HUES64 (cell line): ENCODE results near the gene FHDC1.

Experiments
- H3K27ac ChIP-seq: 2 replicates; pipeline ENCODE4 v1.7.0; 2013; ENCODE audit warnings: low read depth, low read length, inconsistent platforms
- H3K27me3 ChIP-seq: 2 replicates; pipeline ENCODE4 v1.6.1; 2013; ENCODE audit warnings: mild to moderate bottlenecking, low read length; ENCODE audit not compliant: insufficient read depth
- H3K36me3 ChIP-seq: 2 replicates; pipeline ENCODE4 v1.6.1; 2013; ENCODE audit warnings: mild to moderate bottlenecking, low read length; ENCODE audit not compliant: insufficient read depth
- H3K4me1 ChIP-seq: 2 replicates; pipeline ENCODE4 v1.6.1; 2013; ENCODE audit warnings: mild to moderate bottlenecking, low read length, moderate library complexity; ENCODE audit not compliant: insufficient read depth
- H3K4me3 ChIP-seq: 2 replicates; pipeline ENCODE4 v1.5.1; 2013; ENCODE audit warnings: mild to moderate bottlenecking, low read length, moderate library complexity
- H3K9ac ChIP-seq: 2 replicates; pipeline ENCODE4 v1.6.1; 2013; ENCODE audit warnings: mild to moderate bottlenecking, low read depth, low read length
- H3K9me3 ChIP-seq: 2 replicates; pipeline ENCODE4 v1.6.1; 2013; ENCODE audit warnings: low read depth, low read length; ENCODE audit not compliant: insufficient read depth
- WGBS: fragments of 150-250, 120-280 bp; methylation state at CpG from one replicate; pipeline ENCODE4 v1.1.7; 2013; ENCODE audit warnings: missing lambda C conversion rate; 5-methylcytosine and 5-hydroxymethylcytosine counted together

Gene FHDC1

DNA sequence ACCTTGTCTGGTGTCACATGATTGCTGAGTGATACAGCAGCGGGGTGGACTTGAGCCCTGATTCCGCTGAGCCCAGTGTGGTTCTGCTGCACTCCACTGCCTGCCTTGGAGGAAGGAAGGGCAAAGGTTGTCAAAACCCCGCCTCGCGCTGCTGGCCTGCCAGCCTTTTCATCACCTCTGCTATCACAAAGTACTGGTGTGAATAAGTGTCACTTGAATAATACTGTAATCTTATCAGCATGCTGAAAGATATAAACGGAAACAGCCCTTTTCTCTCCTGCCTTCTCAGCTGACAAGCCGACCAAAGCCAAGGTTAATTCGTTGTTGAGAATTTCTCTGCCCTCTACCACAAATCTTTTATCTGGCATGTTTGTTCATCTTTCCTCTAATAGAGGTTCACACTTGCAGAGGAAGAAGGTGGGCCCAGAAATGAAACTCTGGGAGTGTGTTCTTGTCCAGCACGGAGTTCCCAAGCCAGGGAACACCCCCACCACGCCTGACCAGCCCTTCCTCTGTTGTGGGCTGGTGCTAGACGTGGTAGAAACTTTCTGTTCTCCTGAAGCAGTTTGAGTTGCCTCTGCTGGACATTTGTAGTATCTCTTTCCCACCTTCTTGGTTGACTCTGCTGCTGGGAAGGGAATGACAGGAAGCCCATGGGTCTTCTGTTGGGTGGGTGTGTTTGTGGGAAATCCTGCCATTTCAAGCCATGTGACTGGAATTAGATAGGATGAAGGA is 21.5 kb downstream of the FHDC1 start:
- no peak overlapping the region for H3K9ac ChIP-seq
- peaks cover 15% of the 10 kb centered on the region for H3K4me1 ChIP-seq
- H3K4me3 ChIP-seq = no peak overlapping the region
- WGBS = 82% methylated on average over 11 of the region's 11 CpGs
- no peaks in the 10 kb centered on the region for H3K27me3 ChIP-seq
- no peaks in the 10 kb centered on the region for H3K9me3 ChIP-seq
- no peak overlapping the region for H3K27ac ChIP-seq
- peaks cover 72% of the 10 kb centered on the region for H3K36me3 ChIP-seq

DNA sequence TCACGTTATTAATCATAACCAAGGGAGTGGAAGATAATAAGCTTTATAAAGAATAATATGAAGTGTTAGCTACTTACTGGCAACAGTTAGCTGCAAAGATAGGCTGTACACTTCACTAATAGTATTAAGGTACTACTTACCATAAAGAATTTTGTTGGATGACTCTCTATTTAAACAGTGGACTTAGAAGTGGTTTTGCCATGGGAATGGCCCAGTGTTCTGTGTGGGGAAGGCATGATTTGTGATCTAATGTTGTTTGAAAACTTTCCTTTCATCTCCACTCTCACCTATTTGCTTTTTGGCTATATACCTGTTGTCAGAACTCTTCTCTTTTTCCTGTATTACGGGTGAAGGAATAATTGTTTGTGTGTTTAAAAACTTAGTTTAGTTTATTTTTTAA is 23.0 kb downstream of the FHDC1 start:
- H3K9ac ChIP-seq = no peak overlapping the region
- no peak overlapping the region for H3K4me3 ChIP-seq
- 100% methylated on average over 1 of the region's 2 CpGs for WGBS
- H3K27me3 ChIP-seq = no peaks in the 10 kb centered on the region
- H3K9me3 ChIP-seq = no peaks in the 10 kb centered on the region
- peaks cover 74% of the 10 kb centered on the region for H3K36me3 ChIP-seq
- peaks cover 11% of the 10 kb centered on the region; the same call in 1 of the 2 replicates for H3K4me1 ChIP-seq
- H3K27ac ChIP-seq = no peak overlapping the region

DNA sequence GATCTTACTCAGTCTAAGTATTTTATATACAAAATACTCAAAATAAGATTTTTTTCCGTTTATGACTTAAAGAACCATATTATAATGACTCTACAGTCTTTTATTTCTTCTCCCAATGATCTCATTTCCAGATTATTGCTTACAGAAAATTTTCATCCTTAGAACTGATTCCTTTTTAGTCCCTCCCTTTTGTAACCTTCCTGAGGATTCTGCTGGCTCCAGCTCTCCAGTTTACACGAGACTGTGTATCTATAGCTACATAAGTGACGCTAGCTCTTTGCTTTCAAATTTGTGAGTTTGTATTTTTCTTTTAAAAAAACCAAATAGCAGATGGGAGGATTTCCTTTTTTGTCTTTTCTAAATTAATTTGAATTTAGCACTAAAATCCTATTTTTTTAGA is 24.0 kb downstream of the FHDC1 start:
- Histone ChIP-seq H3K4me1 (peaks cover 11% of the 10 kb centered on the region; the same call in 1 of the 2 replicates), H3K36me3 (peaks cover 76% of the 10 kb centered on the region), H3K4me3 (no peak overlapping the region), H3K9me3 (no peaks in the 10 kb centered on the region), H3K9ac (no peak overlapping the region), H3K27ac (no peak overlapping the region), H3K27me3 (no peaks in the 10 kb centered on the region)
- WGBS = 95% methylated on average over 2 of the region's 3 CpGs

DNA sequence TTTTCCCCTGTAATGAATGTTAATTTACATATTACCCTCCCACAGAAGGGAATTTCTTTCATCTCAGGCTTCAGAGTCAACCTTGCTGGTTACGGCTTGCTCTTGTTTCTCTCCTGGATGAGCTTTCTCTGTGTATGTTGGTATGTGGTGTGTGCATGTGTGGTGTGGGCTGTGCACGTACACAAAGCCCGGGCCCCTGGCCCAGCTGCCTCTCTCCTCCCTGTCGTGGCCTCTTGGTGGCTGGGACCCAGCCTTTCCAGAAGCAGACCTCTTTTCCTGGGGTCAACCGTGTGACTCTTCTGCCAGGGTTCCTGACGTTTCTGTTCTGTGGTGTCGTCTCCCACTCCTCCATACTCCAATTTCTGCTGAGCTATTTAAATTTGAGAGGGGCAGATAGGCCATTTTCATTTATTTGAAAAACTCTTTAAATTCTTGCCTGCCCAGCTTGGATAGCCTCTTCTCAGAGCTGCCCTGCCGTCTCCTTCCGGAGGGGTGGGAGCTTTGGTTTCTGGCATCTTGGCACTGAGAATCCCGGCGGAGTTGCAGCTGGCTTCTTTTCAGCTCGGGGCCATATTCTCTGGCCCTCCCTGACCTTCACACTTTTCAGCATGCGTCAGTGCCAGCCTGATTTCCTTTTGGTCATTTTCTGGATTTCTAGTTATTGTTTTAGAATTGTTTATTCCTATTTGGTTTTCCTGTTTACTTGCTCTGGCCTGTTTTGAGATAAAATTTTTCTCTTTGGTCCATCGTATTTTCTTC is 25.1 kb downstream of the FHDC1 start:
- Histone ChIP-seq H3K4me3 (no peak overlapping the region), H3K36me3 (peaks cover 76% of the 10 kb centered on the region)
- 77% methylated on average over 13 of the region's 14 CpGs for WGBS

DNA sequence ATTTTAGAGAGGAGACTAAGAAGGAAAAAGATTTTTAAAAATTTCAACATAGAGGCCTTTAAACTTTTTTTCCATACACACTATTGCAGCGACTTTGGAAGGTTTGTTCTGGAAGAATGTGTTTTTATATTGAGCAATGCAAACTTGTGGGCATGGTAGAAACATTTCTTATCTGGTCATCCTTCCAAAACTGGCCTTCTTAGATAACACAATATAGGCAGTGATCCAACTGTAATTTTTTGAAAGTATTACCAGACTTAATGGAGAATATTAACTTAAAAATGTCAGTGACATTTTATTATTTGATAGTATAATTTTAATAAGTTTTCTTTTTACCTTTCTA is 25.6 kb downstream of the FHDC1 start:
- Histone ChIP-seq H3K9me3 (no peaks in the 10 kb centered on the region), H3K4me1 (0 out of 2 replicates have a peak, but pooled peaks cover 4% of the 10 kb centered on the region), H3K9ac (no peak overlapping the region), H3K27ac (no peak overlapping the region), H3K36me3 (peaks cover 75% of the 10 kb centered on the region), H3K4me3 (no peak overlapping the region), H3K27me3 (no peaks in the 10 kb centered on the region)
- no CpG with 5 or more reads among the region's 1 CpG for WGBS

More for the DNA sequence above, 25.1 kb downstream of the FHDC1 start:
- Histone ChIP-seq H3K9me3 (no peaks in the 10 kb centered on the region), H3K9ac (no peak overlapping the region), H3K27me3 (no peaks in the 10 kb centered on the region), H3K4me1 (peaks cover 8% of the 10 kb centered on the region; the same call in 1 of the 2 replicates), H3K27ac (no peak overlapping the region)

DNA sequence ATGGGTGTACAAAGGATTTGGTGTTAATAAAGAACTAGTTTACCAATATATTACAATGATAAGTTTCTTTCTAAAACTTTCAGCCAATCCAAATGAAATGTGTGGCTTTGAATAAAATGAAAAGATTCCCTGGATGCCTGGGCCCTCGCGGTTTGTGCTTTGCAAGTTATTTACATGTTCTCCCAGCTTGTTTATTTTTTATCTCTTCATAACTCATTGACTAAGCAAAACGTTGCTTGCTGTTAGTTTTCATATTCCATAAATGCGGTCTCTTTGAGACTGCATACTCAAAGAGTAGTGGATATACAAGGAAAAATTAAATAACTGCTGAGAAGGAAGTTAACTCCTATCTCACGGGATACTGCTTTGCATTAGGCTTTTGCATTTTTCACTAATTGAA is 26.0 kb downstream of the FHDC1 start:
- no peak overlapping the region for H3K9ac ChIP-seq
- 0 out of 2 replicates have a peak, but pooled peaks cover 4% of the 10 kb centered on the region for H3K4me1 ChIP-seq
- H3K4me3 ChIP-seq = no peak overlapping the region
- peaks cover 78% of the 10 kb centered on the region for H3K36me3 ChIP-seq
- 93% methylated on average over 5 of the region's 5 CpGs for WGBS
- H3K27ac ChIP-seq = no peak overlapping the region
- H3K9me3 ChIP-seq = no peaks in the 10 kb centered on the region
- no peaks in the 10 kb centered on the region for H3K27me3 ChIP-seq

DNA sequence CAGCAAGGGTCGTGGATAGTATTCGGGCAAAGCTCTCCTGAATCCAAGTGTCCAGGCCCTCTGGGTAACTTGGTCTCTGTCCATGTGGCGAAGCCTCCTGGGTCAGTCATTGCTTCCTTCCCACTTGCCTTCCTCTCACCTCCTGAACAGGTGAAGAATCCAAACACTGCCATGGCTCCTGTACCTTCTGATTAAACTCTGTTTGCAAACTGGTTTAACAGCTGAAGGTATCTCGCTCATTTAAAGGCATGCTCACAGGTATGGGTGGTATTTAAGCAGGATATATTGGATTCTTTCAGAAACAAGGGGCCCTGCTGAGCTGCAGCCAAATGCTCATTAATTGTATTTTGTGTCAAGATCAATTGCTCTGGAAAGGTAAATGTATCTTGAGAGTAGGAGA is 28.2 kb downstream of the FHDC1 start:
- no peak overlapping the region for H3K9ac ChIP-seq
- 94% methylated on average over 4 of the region's 4 CpGs for WGBS

DNA sequence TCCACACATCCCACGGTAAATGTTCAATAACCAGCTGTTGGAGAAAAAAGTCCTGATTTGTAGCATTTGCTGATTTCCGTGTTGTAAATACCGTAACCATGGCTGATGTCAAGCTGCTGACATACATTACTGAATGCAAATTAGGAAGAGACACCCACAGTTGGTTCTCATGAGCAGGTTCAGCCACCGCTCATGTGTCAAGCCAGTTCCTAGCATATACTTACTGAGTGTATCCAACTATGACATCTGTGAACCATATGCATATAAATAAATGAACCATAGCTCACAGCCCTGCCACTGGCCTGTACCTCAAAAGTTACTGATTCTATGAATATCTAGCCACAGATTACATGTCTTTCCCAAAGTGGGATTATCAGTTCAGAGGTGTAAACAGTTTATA is 29.5 kb downstream of the FHDC1 start:
- WGBS = 95% methylated on average over 4 of the region's 4 CpGs
- Histone ChIP-seq H3K9ac (no peak overlapping the region), H3K27me3 (no peaks in the 10 kb centered on the region), H3K4me1 (0 out of 2 replicates have a peak, but pooled peaks cover 4% of the 10 kb centered on the region), H3K36me3 (peaks cover 94% of the 10 kb centered on the region), H3K27ac (no peak overlapping the region), H3K9me3 (no peaks in the 10 kb centered on the region), H3K4me3 (no peak overlapping the region)

More for the DNA sequence above, 28.2 kb downstream of the FHDC1 start:
- no peaks in the 10 kb centered on the region for H3K9me3 ChIP-seq
- peaks cover 92% of the 10 kb centered on the region for H3K36me3 ChIP-seq
- 0 out of 2 replicates have a peak, but pooled peaks cover 4% of the 10 kb centered on the region for H3K4me1 ChIP-seq
- H3K4me3 ChIP-seq = no peak overlapping the region
- no peaks in the 10 kb centered on the region for H3K27me3 ChIP-seq
- H3K27ac ChIP-seq = no peak overlapping the region

DNA sequence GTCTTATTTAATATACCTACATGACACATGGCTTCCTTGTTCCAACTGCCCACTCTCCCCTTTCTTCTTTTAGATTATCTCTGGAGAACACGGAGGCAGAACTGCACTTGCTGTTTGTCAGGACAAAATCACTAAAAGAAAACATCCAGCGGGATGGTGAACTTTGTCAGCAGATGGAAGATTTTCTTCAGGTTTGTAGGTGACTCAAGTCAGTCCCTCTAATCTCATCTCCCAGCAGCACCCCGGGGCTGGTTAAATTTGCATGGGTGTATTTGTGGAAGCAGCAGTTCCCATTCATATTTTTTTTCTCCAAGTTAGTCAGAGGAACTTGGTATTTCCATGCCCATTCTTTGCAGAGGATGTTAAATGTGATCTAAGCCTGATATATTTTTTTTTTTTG is 31.8 kb downstream of the FHDC1 start:
- 97% methylated on average over 2 of the region's 3 CpGs for WGBS
- H3K9ac ChIP-seq = no peak overlapping the region
- no peak overlapping the region for H3K4me3 ChIP-seq
- H3K9me3 ChIP-seq = no peaks in the 10 kb centered on the region
- H3K4me1 ChIP-seq = no peaks in the 10 kb centered on the region
- H3K27me3 ChIP-seq = no peaks in the 10 kb centered on the region
- peaks cover 93% of the 10 kb centered on the region for H3K36me3 ChIP-seq
- no peak overlapping the region for H3K27ac ChIP-seq

DNA sequence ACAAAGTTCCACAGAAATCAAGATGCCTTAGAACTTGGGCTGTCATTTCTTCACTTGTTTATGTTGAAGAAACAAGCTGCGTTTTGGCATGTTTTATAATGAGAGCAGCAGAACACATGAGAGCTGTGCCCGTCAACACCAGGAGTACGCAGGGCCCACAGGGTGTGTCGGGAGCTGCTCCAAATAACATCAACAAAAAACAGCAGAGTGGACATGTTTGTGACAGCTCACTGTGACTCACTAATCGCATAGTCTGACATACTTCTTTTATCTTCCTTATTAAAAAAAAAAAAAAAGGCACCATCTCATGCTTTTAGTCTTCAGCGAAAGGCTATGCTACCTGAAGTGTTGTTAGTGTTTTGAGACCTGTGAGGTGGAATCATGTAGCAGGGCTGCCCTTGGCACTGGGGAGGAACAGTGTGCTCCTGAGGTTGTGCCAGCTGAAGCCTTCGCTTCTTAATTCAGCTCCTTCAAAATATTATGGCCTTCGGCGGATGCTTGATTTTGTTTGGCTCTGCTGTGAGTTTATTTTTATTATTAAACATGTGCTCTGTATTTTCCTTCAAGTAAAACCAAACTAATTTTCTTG is 32.8 kb downstream of the FHDC1 start:
- WGBS = 93% methylated on average over 7 of the region's 9 CpGs
- H3K36me3 ChIP-seq = peaks cover 94% of the 10 kb centered on the region
- H3K9me3 ChIP-seq = no peaks in the 10 kb centered on the region
- H3K9ac ChIP-seq = no peak overlapping the region
- H3K27ac ChIP-seq = no peak overlapping the region
- H3K4me1 ChIP-seq = no peaks in the 10 kb centered on the region
- H3K4me3 ChIP-seq = no peak overlapping the region
- no peaks in the 10 kb centered on the region for H3K27me3 ChIP-seq

DNA sequence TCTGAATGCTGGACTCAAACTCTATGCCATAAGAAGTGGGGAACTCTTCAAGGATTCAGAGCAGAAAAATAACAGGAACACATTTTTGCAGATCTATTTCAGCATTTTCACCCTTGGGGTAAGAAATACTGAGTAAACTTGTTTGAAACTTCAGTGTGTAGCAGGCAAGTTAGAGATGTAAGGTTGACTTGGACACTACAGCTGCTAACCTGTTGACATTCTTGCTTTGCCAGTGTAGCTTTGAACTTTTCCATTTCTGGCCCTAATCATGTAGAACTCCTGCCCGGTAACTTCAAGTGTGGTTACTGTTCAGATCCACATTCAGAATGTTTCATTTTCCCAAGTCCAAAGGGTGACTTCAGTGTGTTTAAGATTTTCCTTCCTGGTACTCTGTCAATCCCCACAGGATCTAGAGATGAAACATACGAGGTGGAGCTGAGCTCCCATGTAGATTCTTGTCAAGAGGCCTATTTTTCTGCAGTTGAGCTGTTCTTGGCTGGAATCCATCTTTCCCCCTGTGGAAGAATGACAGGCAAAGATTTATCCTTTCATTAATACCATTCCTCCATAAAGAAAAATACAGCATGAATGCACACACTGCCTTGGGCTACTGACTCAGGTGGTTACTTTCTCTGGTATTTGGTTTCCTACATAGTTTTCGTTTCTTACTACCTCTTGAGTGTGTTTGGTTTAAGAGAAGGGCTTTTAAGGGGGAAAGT is 34.1 kb downstream of the FHDC1 start:
- Histone ChIP-seq H3K36me3 (peaks cover 90% of the 10 kb centered on the region), H3K4me3 (no peak overlapping the region), H3K9ac (no peak overlapping the region), H3K27me3 (no peaks in the 10 kb centered on the region), H3K9me3 (no peaks in the 10 kb centered on the region), H3K4me1 (no peaks in the 10 kb centered on the region), H3K27ac (no peak overlapping the region)
- 97% methylated on average over 3 of the region's 3 CpGs for WGBS
